HG02885 (cell line): ENCODE results near the gene IMPG1.
"Not testable (repeated sequence)": the region's sequence is repeated elsewhere in the genome, so short reads cannot be mapped to it uniquely, and the experiment has no call there.

Source experiments
- ATAC-seq: cut with Tn5 transposase; IDR thresholded peaks from one replicate; pipeline ENCODE4 v1.9.1; 2021; ENCODE audit warnings: mild to moderate bottlenecking; ENCODE audit not compliant: unreplicated experiment, poor library complexity

The IMPG1 gene

GRCh38 chr6:75900216-75900615, 172.2 kb downstream of the IMPG1 start:
- not testable (repeated sequence) for ATAC-seq

GRCh38 chr6:75896526-75896925, 175.9 kb downstream of the IMPG1 start:
- no peak for ATAC-seq

- ATAC-seq, result peak; percentile 10
These were observed 178.7 kb downstream of the IMPG1 start for GRCh38 chr6:75893776-75894152.

GRCh38 chr6:75893058-75893775, 179.2 kb downstream of the IMPG1 start:
- ATAC-seq, result peak; percentile 90

- ATAC-seq, result no peak
These were observed 180.1 kb downstream of the IMPG1 start for GRCh38 chr6:75892384-75892783.

GRCh38 chr6:75884822-75885221, 187.6 kb downstream of the IMPG1 start:
- no peak for ATAC-seq

GRCh38 chr6:75882734-75883133, 189.7 kb downstream of the IMPG1 start:
- ATAC-seq, result no peak

GRCh38 chr6:75880305-75880704, 192.2 kb downstream of the IMPG1 start:
- ATAC-seq, result no peak

- no peak for ATAC-seq
These were observed 196.3 kb downstream of the IMPG1 start for GRCh38 chr6:75876152-75876551.

- ATAC-seq, result no peak
These were observed 198.2 kb downstream of the IMPG1 start for GRCh38 chr6:75874224-75874623.
